GM19455 (cell line): ENCODE results near the gene ITPR3.

Experiments used
- ATAC-seq: cut with Tn5 transposase; IDR thresholded peaks from one replicate; pipeline ENCODE4 v1.9.1; 2021; ENCODE audit not compliant: unreplicated experiment

The ITPR3 gene

GRCh38 chr6:33633462-33634158, 12.5 kb downstream of the ITPR3 start:
- no peak for ATAC-seq

DNA sequence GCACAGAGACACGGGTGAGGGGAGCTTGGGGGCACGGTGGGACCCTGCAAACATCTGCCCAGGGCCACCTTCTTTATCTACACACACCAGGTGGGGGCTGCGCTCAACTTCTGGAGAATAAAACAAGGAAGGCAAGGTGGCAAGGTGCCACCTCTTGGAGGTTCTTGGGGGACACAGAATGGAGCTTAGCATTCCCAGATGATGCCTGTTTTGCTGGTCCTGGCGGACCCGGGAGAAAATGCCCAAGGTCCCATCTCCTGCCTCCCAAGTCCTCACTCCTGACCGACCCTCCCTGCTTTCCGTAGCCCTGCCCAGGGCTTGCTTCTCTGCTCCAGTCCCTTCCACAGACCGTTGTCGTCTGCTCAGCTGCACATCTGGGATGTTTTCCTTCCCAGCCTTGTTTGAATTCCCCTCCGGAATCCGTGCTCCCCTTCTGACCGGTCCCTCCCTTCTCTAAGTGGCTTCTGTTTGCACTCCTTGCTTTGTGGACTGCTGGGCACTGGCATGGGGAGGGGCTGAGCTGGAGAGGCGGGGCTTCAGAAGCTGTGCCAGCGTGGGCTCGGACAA, 13.1 kb downstream of the ITPR3 start:
- no peak for ATAC-seq

DNA sequence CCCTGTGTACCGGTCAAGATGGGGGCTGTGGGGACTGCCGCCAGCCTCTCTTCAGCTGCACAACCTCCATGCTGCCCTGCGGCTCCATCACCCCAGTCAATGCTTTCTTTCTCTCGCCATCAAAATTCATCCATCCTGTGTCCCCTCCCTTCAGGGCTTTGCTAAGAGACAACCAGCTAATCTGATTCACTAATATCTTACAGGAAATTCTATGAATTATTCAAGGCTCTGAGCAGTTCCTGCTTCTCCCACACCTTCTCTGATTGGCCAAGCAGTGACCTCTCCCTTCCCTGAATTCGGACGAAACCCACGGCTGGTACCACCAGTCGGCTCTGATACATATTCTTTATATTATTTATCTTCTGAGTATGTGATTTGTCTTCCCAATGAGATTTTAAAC, 13.8 kb downstream of the ITPR3 start:
- ATAC-seq: no peak

DNA sequence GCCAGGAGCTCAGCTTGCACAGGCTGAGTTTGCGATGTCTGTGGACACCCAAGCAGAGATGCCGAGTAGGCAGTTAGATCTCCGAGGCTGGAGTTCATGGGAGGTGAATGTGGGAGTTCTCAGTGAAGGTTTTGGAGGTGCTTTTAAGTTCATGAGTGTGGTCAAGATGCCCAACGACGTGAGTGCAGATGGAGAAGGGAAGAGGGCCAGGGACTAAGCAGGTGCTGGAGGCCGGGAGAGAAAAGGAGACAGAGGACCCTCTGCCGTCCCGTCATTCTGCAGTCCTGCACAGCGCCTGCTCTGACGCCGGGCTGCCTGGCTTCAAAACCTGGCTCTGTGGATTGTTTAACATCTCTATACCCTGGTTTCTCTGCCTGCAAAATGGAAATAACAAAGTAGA, 15.5 kb downstream of the ITPR3 start:
- no peak for ATAC-seq

- ATAC-seq: no peak
These were observed 17.4 kb downstream of the ITPR3 start for GRCh38 chr6:33638556-33638955.

- no peak for ATAC-seq
These were observed 18.4 kb downstream of the ITPR3 start for GRCh38 chr6:33639559-33639958.

GRCh38 chr6:33640361-33640760, 19.2 kb downstream of the ITPR3 start:
- no peak for ATAC-seq

DNA sequence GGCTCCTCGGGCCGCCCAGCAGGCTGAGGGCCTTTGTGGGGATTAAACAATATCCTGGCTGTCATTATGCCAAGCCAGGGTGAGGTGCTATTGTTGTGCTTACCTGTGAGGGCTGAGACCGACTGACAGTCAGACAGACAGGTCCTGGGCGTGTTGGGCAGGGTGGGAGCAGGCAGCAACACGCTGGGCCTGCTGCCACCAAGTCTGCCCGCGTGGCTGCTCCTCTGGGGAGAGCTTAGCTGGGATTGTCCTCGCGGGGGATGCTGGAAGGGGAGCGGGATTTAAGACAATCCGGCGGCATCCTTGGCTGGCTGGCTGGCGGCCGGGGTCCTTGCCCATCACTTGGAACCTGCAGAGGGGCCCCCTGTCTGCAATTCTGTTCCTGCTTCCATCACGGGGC, 20.0 kb downstream of the ITPR3 start:
- ATAC-seq: no peak

GRCh38 chr6:33641602-33642001, 20.5 kb downstream of the ITPR3 start:
- ATAC-seq: no peak

DNA sequence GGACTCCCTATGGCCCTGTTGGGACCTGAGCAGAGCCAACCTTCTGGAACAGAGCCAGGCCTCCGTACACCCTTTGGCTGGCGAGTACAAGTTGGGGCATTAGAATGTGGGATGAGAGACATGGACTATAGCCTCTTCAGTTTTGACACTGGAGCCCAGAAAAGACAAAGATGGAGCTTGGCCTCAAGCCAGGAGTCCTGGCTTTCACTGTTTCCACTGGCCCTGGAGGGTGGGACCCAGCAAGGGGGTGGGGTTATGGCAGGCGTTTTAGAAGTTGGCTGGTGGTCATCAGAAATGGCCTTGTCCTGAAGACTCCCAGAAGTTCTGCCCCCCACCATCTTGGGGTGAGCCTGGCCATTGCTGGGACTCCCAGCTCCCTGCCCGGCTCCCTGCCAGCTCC, 21.8 kb downstream of the ITPR3 start:
- ATAC-seq: no peak

DNA sequence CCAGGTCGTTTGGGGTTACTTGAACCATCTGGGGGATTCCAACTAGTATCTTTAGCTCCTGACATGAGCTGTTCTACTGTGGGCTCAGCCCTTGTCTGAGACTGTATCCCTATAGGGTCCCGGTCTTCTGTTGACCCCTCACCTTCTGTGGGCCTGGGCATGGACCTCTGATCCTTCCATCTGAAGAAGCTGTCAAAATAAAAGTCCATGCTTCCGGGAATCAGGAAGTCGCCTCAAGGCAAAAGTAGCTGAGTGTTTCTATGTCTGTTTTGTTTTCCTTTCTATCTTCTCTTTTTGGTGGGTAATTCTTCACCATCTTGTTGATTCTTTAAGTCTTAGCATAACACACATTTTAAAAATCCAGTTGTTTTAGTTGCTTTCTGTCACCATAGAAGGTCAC, 30.3 kb downstream of the ITPR3 start:
- ATAC-seq: no peak

DNA sequence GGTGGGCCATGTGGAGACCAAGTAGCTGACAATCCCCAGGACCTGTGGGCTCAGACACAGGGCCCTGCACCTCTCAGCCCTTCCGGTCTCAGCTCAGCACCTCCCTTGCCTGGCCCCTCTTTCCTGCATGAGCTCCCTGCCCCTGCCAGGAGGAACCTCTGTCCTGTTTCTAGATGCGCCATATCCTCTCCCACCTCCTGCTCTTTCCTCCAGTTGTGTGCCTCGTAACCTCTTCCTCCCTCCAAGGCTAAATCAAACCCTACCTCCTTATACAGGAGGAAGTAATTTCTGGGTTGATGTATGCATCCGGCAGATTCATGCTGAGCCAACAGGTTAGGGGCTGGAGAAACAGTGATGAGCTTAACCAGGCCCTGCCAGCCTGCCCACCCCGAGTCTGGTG, 30.9 kb downstream of the ITPR3 start:
- no peak for ATAC-seq

GRCh38 chr6:33654831-33655554, 33.9 kb downstream of the ITPR3 start:
- no peak for ATAC-seq

DNA sequence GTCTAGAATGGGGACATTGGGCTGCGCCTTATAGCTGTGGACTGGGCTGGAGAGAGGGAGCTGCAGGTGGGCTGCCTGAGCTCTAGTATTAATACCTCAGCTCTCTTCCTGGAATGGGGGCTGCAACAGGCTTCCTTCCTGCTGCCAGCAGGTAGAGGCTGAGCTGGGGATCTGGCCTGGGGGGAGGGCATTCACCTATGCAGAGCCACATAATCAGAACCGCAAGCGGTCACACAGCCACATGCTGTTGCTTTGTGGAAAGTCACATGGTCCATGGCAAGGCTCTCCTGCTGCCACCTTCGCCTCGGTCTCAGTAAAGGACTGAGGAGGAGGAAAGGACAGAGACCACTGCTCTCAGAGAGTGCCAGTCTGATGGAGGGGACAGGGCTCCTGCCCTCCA, 35.7 kb downstream of the ITPR3 start:
- ATAC-seq: no peak

DNA sequence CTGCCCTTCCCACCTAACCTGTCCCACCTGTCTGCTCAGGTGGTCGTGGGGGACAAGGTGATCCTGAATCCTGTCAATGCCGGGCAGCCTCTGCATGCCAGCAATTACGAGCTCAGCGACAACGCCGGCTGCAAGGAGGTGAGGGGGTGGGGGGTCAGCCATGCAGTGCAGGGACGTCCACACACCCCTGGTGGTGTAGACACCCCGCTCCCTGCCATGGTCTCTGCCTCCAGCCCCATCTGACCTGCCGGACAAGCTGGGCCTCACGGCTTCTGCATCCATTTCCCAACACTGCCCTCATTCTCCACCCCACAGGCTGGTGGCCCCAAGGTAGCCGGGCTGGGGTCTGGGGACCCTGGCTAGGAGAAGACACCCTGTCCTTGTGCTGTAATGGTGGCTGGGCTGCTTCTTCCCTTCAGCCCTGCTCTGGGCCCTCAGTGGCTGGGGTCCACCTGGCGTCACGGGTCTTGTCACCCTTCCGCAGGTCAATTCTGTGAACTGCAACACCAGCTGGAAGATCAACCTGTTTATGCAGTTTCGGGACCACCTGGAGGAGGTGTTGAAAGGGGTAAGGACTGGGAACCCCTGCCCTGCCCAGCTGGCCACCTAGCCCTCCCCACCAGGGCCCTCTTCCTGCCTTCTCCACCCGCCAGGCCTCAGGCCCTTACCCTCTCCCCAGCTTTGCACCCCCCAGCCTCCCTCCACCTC, 38.0 kb downstream of the ITPR3 start:
- no peak for ATAC-seq

DNA sequence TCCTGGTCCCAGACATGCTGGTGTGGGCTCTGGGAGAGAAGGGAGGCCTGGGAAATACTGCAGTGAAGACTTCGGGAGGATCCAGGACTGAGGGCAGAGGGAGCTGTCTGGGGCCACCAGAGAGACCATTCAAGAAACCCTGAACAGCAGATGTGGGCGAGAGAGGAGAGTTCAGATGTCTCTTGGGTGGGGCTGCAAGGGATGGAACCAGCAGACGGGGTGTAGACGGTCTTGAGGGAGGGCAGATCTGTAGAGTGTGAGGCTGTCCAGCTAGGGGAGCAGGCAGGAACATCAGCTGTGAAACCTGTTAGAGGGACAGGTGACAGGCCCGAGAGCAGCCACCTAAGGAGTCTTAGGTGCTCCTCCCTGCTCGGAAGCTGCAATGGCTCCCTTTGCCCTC, 38.9 kb downstream of the ITPR3 start:
- ATAC-seq: no peak

DNA sequence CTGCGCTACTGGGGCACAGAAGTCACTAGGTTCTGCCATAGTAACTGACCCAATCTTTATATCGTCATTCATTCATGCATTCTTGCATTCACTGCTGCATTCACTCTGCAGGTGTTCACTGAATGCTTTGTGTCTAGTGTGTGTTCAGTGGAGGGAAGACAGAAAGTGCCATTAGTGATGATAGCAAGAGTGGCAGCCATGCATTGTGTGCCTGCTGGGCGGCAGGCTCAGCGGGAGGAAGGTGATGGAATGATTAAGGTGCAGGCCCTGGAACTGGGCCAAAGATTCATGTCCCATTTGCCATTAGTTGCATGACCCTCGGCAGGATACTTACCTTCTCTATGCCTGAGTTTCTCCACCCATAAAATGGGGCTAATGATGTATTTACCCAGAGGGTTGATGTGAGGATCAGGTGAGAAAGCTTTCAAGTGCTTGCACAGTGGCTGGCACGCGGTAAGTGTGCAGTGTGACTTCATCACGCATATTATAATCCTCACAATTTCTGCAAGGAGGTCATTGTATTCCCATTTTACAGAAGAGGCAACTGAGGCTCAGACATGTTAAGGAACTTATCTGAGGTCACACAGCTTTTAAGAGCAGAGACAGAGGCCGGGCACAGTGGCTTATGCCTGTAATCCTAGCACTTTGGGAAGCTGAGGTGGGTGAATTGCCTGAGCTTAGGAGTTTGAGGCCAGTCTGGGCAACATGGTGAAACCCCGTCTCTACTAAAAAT, 40.1 kb downstream of the ITPR3 start:
- no peak for ATAC-seq

DNA sequence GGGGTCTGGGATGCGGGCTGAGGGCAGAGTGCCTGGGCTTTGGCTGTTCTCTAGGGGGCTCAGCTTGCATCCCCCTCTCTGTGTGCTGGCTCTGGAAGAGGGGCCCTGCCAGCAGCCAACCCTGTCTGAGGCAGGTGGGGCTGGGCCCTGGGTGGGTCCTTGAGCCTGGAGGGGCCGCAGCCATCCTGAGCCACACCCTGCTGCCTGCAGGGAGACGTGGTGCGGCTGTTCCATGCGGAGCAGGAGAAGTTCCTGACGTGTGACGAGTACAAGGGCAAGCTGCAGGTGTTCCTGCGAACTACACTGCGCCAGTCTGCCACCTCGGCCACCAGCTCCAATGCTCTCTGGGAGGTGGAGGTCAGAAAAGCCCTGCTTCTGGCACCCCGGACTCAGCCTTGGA, 41.2 kb downstream of the ITPR3 start:
- ATAC-seq: no peak

- no peak for ATAC-seq
These were observed 41.9 kb downstream of the ITPR3 start for GRCh38 chr6:33663028-33663427.

DNA sequence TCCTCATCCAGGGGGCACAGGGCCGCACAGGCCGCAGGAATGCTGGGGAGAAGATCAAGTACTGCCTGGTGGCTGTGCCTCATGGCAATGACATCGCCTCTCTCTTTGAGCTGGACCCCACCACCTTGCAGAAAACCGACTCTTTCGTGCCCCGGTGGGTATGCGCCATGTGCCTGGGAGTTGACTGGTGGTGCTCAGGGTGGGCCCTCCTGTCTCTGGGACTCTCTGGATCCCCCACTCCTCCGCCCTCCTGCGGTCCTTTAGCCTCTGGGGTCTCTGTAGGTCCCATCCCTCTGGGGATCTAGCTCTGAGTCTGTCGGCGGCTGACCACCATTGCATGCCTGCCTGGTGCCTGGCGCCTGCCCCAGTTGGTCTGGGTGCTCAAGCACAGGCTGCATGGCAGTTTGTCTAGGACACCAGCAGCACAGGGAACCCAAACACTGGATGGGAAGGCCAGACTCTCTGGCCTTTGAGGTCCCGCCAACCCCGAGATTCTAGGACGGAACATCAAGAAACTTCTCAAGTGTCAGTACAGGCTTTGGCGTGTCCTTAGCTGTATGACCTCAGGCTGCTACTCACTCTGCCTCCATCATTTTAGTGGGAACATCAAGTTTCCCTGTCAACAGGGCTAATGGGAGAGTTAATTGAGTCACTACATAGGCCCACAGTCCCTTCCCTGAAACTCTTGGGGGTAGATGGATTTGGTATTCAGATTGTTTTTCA, 42.8 kb downstream of the ITPR3 start:
- no peak for ATAC-seq
